Chondrocyte (in vitro differentiated cells): Measurements from ENCODE around the gene ZNF398. TPM values are rescaled to one million over a fixed set of nuclear protein-coding genes. Genes with fewer than 3 reads are reported as not detected.
A peak's percentile ranks its signal among the peaks of the same experiment; 100 is the strongest.
"Not testable (repeated sequence)": the region's sequence is repeated elsewhere in the genome, so short reads cannot be mapped to it uniquely, and the experiment has no call there.

Experiments used
- DNase-seq: peaks from one replicate; pipeline ENCODE4 v3.0.0; 2021; ENCODE audit warnings: mixed read lengths, low spot score
- H3K27ac Mint-ChIP-seq: one replicate; pipeline ENCODE4 v1.8.0; 2021; ENCODE audit warnings: mild to moderate bottlenecking, moderate library complexity, mixed read lengths; ENCODE audit not compliant: unreplicated experiment
- H3K27me3 Mint-ChIP-seq: 2 replicates; pipeline ENCODE4 v1.8.0; 2021; ENCODE audit warnings: low read depth, mixed read lengths
- H3K36me3 Mint-ChIP-seq: 2 replicates; pipeline ENCODE4 v1.8.0; 2021; ENCODE audit warnings: low read depth, mixed read lengths
- H3K4me1 Mint-ChIP-seq: 2 replicates; pipeline ENCODE4 v1.8.0; 2021; ENCODE audit warnings: low read depth, mild to moderate bottlenecking, mixed read lengths
- H3K4me3 Mint-ChIP-seq: one replicate; pipeline ENCODE4 v1.8.0; 2021; ENCODE audit warnings: mild to moderate bottlenecking, moderate library complexity, mixed read lengths; ENCODE audit not compliant: unreplicated experiment
- H3K9me3 Mint-ChIP-seq: 2 replicates; pipeline ENCODE4 v1.8.0; 2021; ENCODE audit warnings: low read depth, mixed read lengths
- total RNA-seq: library from RNA; stranded (reverse); gene quantifications from 3 replicates; pipeline ENCODE4 v1.2.1, GENCODE V29; 2021
- TF ChIP-seq, protein P1 (sequence below): fragments of 200-600 bp; sonication (generic); IDR thresholded peaks from 2 replicates; pipeline ENCODE4 v1.5.0; 2021; ENCODE audit warnings: antibody characterized with exemption, mild to moderate bottlenecking, moderate library complexity

The ZNF398 gene
- total RNA-seq, 1 donor from 2014 or later, result 14.9 TPM

DNA sequence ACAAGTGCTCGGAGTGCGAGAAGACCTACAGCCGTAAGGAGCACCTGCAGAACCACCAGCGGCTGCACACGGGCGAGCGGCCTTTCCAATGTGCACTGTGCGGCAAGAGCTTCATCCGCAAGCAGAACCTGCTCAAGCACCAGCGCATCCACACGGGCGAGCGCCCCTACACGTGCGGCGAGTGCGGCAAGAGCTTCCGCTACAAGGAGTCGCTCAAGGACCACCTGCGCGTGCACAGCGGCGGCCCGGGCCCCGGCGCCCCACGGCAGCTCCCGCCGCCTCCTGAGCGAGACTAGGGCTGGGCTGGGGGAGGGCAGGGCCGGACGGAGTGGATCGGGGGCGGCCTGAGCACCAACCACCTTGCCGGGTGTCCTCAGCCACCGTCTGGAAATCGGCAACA, 77.1 kb downstream of the ZNF398 start:
- Mint-ChIP-seq H3K27me3 (no peaks in the 10 kb centered on the region), H3K4me3 (no peak overlapping the region), H3K27ac (no peak overlapping the region), H3K9me3 (no peaks in the 10 kb centered on the region), H3K4me1 (peaks cover 8% of the 10 kb centered on the region), H3K36me3 (peaks cover 16% of the 10 kb centered on the region)
- DNase-seq, result peak; percentile 92
- TF ChIP-seq, protein P1, sequence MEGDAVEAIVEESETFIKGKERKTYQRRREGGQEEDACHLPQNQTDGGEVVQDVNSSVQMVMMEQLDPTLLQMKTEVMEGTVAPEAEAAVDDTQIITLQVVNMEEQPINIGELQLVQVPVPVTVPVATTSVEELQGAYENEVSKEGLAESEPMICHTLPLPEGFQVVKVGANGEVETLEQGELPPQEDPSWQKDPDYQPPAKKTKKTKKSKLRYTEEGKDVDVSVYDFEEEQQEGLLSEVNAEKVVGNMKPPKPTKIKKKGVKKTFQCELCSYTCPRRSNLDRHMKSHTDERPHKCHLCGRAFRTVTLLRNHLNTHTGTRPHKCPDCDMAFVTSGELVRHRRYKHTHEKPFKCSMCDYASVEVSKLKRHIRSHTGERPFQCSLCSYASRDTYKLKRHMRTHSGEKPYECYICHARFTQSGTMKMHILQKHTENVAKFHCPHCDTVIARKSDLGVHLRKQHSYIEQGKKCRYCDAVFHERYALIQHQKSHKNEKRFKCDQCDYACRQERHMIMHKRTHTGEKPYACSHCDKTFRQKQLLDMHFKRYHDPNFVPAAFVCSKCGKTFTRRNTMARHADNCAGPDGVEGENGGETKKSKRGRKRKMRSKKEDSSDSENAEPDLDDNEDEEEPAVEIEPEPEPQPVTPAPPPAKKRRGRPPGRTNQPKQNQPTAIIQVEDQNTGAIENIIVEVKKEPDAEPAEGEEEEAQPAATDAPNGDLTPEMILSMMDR, result no peak

- no peaks in the 10 kb centered on the region for H3K27me3 Mint-ChIP-seq
- TF ChIP-seq, protein P1, result no peak
- no peak for DNase-seq
- peaks cover 3% of the 10 kb centered on the region for H3K4me1 Mint-ChIP-seq
- no peak overlapping the region for H3K4me3 Mint-ChIP-seq
- H3K27ac Mint-ChIP-seq, result no peak overlapping the region
- H3K36me3 Mint-ChIP-seq, result peaks cover 13% of the 10 kb centered on the region
- H3K9me3 Mint-ChIP-seq, result no peaks in the 10 kb centered on the region
Measured at GRCh38 chr7:149225106-149225505, 77.9 kb downstream of the ZNF398 start.

DNA sequence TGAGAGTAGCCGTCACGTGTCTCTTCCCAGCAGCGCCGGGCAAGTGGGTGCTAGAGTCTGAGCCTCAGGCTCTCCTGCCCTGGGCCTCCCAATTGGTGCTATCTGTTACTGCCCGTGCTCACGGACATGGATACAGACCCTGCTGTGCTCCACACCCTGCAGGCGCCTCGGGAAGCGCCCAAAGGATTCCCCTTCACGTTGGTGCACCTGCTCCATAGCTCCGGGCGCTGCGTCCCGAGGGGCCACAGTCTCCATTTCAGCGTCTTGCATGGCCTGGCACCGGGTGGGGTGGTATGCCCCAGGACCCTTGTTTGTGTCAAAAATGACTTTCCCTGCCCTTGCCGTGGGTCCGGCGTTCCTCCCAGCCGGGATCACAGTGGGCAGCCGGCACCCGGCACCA, 78.4 kb downstream of the ZNF398 start:
- no peaks in the 10 kb centered on the region for H3K9me3 Mint-ChIP-seq
- TF ChIP-seq, protein P1, result no peak
- DNase-seq, result no peak
- H3K36me3 Mint-ChIP-seq, result peaks cover 11% of the 10 kb centered on the region
- no peak overlapping the region for H3K4me3 Mint-ChIP-seq
- no peaks in the 10 kb centered on the region for H3K4me1 Mint-ChIP-seq
- no peaks in the 10 kb centered on the region for H3K27me3 Mint-ChIP-seq
- H3K27ac Mint-ChIP-seq, result no peak overlapping the region

GRCh38 chr7:149226366-149226765, 79.1 kb downstream of the ZNF398 start:
- not testable (repeated sequence) for H3K4me3 Mint-ChIP-seq, H3K27me3 Mint-ChIP-seq, H3K36me3 Mint-ChIP-seq, H3K4me1 Mint-ChIP-seq, H3K27ac Mint-ChIP-seq, H3K9me3 Mint-ChIP-seq, DNase-seq

GRCh38 chr7:149226840-149227494, 79.7 kb downstream of the ZNF398 start:
- Mint-ChIP-seq H3K4me3 (no peak overlapping the region), H3K4me1 (no peaks in the 10 kb centered on the region), H3K36me3 (peaks cover 4% of the 10 kb centered on the region), H3K27me3 (no peaks in the 10 kb centered on the region), H3K27ac (no peak overlapping the region), H3K9me3 (no peaks in the 10 kb centered on the region)
- TF ChIP-seq, protein P1, result no peak
- DNase-seq, result no peak

DNA sequence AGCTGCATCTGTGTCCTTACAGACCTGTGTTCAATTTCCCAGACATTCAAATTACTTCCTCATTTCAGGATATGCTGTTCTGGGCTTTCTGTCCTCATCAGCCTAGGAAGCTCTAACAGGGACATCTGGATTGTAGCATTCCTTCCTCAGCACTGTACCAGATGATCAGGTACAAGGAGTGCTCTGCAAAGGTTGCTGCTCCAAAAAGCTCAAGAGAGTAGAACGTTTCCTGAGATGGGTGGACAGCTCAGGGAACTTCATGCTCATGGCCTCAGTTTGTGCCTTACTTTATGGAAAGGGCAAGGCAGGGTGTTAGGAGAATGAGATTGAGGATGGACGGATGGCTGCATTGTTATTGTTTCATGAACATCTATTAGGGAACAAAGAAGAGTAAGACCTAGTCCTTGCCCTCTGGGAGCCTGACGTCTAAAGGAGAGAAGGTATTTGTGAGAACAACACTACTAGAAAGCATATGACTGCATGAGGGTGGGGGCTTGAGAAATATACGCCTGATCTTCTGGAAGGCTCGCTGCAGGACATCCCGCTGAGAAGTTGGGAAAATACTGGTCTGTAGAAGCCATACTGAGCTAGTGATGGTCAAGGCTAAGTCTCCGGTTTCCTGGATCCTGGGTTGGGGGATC, 81.7 kb downstream of the ZNF398 start:
- DNase-seq, result no peak
- H3K4me1 Mint-ChIP-seq, result peaks cover 12% of the 10 kb centered on the region
- H3K36me3 Mint-ChIP-seq, result peaks cover 4% of the 10 kb centered on the region
- H3K27me3 Mint-ChIP-seq, result no peaks in the 10 kb centered on the region
- H3K27ac Mint-ChIP-seq, result no peak overlapping the region
- no peaks in the 10 kb centered on the region for H3K9me3 Mint-ChIP-seq
- H3K4me3 Mint-ChIP-seq, result no peak overlapping the region
- TF ChIP-seq, protein P1, result no peak
